K562 (cell line): ENCODE measurements around the gene CCDC9B. TPM values are rescaled to one million over a fixed set of nuclear protein-coding genes. Genes with fewer than 3 reads are reported as not detected.

ENCODE experiments used
- ATAC-seq: fragments of 200-7000 bp; cut with Tn5 transposase; 3 replicates; pipeline ENCODE4 v1.9.1; 2020; ENCODE audit warnings: moderate library complexity
- BruUV-seq: library from RNA; stranded (reverse); fragments of 400-500 nt; replicated peaks from 2 replicates; lab custom pipeline; 2021; lab: Mats Ljungman, UMichigan
- CTCF ChIA-PET: fragments of 300-600 bp; formaldehyde crosslinking; extraction: SDS; loops from one replicate; lab custom pipeline; 2021; ENCODE audit warnings: low intra/inter-chr PET ratio; lab: Yijun Ruan, JAX
- POLR2A ChIA-PET: fragments of 300-600, 350-650 bp; sonication (Branson Sonifier 250); formaldehyde crosslinking; extraction: SDS; loops from one replicate; lab custom pipeline; 2021; ENCODE audit warnings: antibody characterized with exemption, inconsistent platforms; lab: Yijun Ruan, JAX
- DNase-seq, 4 experiments: peaks; one replicate each; pipeline versions ENCODE4 v3.0.0 to v3.0.0-alpha.2; 2011 to 2018; ENCODE audit warnings: low spot score in 3 of 4, mixed read lengths in 3 of 4; ENCODE audit errors: extremely low read depth in 1 of 4
- FAIRE-seq: peaks from 2 replicates; lab custom pipeline; 2011; peaks lifted over from hg19 to GRCh38; lab: Jason Lieb, UNC
- H2AFZ ChIP-seq: 2 replicates; pipeline ENCODE4 v1.6.0; 2011; ENCODE audit warnings: low read depth, low read length, control low read depth, inconsistent platforms
- H3K27ac ChIP-seq: fragments of 200-600 bp; 3 replicates; pipeline ENCODE4 v1.8.0; 2011; ENCODE audit warnings: low read depth, mild to moderate bottlenecking, control low read depth, inconsistent platforms, low read length, moderate library complexity, mixed read lengths; ENCODE audit errors: extremely low read depth
- H3K27me3 ChIP-seq, 2 experiments: fragments of 300-600 bp in 1 of 2; 2 replicates in 1 of 2; 3 replicates in 1 of 2; pipeline versions ENCODE4 v1.6.0 to v1.8.0; 2011; ENCODE audit warnings: inconsistent platforms in 2 of 2, low read length in 2 of 2, mild to moderate bottlenecking in 1 of 2, mixed read lengths in 1 of 2, moderate library complexity in 1 of 2; ENCODE audit not compliant: control insufficient read depth in 2 of 2, insufficient read depth in 2 of 2
- H3K36me3 ChIP-seq: fragments of 300-600 bp; 3 replicates; pipeline ENCODE4 v1.8.0; 2011; ENCODE audit warnings: mild to moderate bottlenecking, low read length, inconsistent platforms; ENCODE audit not compliant: control insufficient read depth, insufficient read depth
- H3K4me1 ChIP-seq, 2 experiments: fragments of 200-600 bp in 1 of 2; replicated peaks in 1 of 2; 2 replicates in 1 of 2; 3 replicates in 1 of 2; pipeline versions ENCODE4 v1.5.1 to v1.8.0; 2011; ENCODE audit warnings: inconsistent platforms in 2 of 2, low read length in 2 of 2, mild to moderate bottlenecking in 1 of 2, mixed read lengths in 1 of 2, moderate library complexity in 1 of 2; ENCODE audit not compliant: control insufficient read depth in 2 of 2, insufficient read depth in 2 of 2
- H3K4me2 ChIP-seq: 2 replicates; pipeline ENCODE4 v1.6.1; 2011; ENCODE audit warnings: low read length, control low read depth, inconsistent platforms, mixed read lengths; ENCODE audit not compliant: insufficient read depth
- H3K4me3 ChIP-seq: fragments of 200-600 bp; sonication (generic), shearing (Covaris generic); 2 replicates; pipeline ENCODE4 v1.5.1; 2016; ENCODE audit warnings: control low read depth, inconsistent platforms
- H3K79me2 ChIP-seq: fragments of 200-600 bp; 3 replicates; pipeline ENCODE4 v1.8.0; 2011; ENCODE audit warnings: low read length, inconsistent platforms; ENCODE audit not compliant: control insufficient read depth, insufficient read depth
- H3K9ac ChIP-seq, 2 experiments: 2 replicates each; pipeline versions ENCODE4 v1.6.0 to v1.6.1; 2011; ENCODE audit warnings: low read depth in 2 of 2, low read length in 2 of 2, control low read depth in 1 of 2, inconsistent platforms in 1 of 2, mild to moderate bottlenecking in 1 of 2, mixed read lengths in 1 of 2; ENCODE audit not compliant: insufficient read depth in 1 of 2
- H3K9me1 ChIP-seq: one replicate; pipeline ENCODE4 v1.6.0; 2011; ENCODE audit warnings: inconsistent platforms, mild to moderate bottlenecking, low read length, moderate library complexity; ENCODE audit not compliant: control insufficient read depth, insufficient read depth
- H3K9me3 ChIP-seq: replicated peaks from 2 replicates; pipeline ENCODE4 v1.5.1; 2011; ENCODE audit warnings: low read depth, low read length, inconsistent platforms; ENCODE audit not compliant: control insufficient read depth, insufficient read depth
- H4K20me1 ChIP-seq: replicated peaks from 2 replicates; pipeline ENCODE4 v1.6.1; 2011; ENCODE audit warnings: low read length, inconsistent platforms, mixed read lengths; ENCODE audit not compliant: control insufficient read depth, insufficient read depth
- ARHGAP35 ChIP-seq: fragments of 450-650 bp; IDR thresholded peaks from 2 replicates; pipeline ENCODE4 v1.6.1; 2018; ENCODE audit not compliant: partially characterized antibody
- ARNT ChIP-seq, 2 experiments: fragments of 450-650 bp; IDR thresholded peaks; 2 replicates each; pipeline ENCODE4 v1.6.1; 2016; ENCODE audit warnings: mild to moderate bottlenecking in 1 of 2
- FOXA3 ChIP-seq, 2 experiments: fragments of 450-650 bp in 1 of 2; sonication (generic) in 1 of 2; formaldehyde crosslinking; IDR thresholded peaks in 1 of 2; conservative IDR thresholded peaks in 1 of 2; 2 replicates each; pipeline versions ENCODE4 v1.4.0 to v1.8.0; 2020 to 2022; ENCODE audit warnings: mild to moderate bottlenecking in 2 of 2, missing genetic modification reagents in 1 of 2
- MAFF ChIP-seq: IDR thresholded peaks from 2 replicates; pipeline ENCODE4 v1.6.1; 2012; ENCODE audit warnings: low read length, improper control_type of control experiment
- NKRF ChIP-seq: fragments of 450-650 bp; IDR thresholded peaks from 2 replicates; pipeline ENCODE4 v1.6.1; 2016; ENCODE audit warnings: borderline replicate concordance
- NR3C1 ChIP-seq: sonication (generic); formaldehyde crosslinking; IDR thresholded peaks from 2 replicates; pipeline ENCODE4 v1.8.1; 2022; ENCODE audit warnings: missing genetic modification reagents
- PCBP1 ChIP-seq: fragments of 200-400 bp; formaldehyde crosslinking; IDR thresholded peaks from 2 replicates; pipeline ENCODE4 v1.6.1; 2018; ENCODE audit warnings: mild to moderate bottlenecking, low read depth, low read length; ENCODE audit not compliant: poor library complexity, severe bottlenecking
- PCBP2 ChIP-seq: fragments of 200-400 bp; formaldehyde crosslinking; IDR thresholded peaks from 2 replicates; pipeline ENCODE4 v1.6.1; 2018; ENCODE audit warnings: low read length, low read depth, mild to moderate bottlenecking, moderate library complexity; ENCODE audit not compliant: poor library complexity, severe bottlenecking
- SMAD3 ChIP-seq: fragments of 450-650 bp; formaldehyde crosslinking; conservative IDR thresholded peaks from 2 replicates; pipeline ENCODE4 v1.4.0; 2020; ENCODE audit warnings: mild to moderate bottlenecking
- SRF ChIP-seq, 2 experiments: fragments of 250-450, 450-650 bp in 1 of 2; sonication (Bioruptor Pico) in 1 of 2; sonication (generic) in 1 of 2; formaldehyde crosslinking; IDR thresholded peaks; 2 replicates each; pipeline versions ENCODE4 v1.5.0 to v1.5.1; 2020 to 2022; ENCODE audit warnings: mild to moderate bottlenecking in 1 of 2, missing genetic modification reagents in 1 of 2
- USF1 ChIP-seq: sonication (generic); formaldehyde crosslinking; IDR thresholded peaks from 2 replicates; pipeline ENCODE4 v1.9.0; 2022; ENCODE audit warnings: mild to moderate bottlenecking, missing genetic modification reagents
- WGBS: fragments of 100-300 bp; shearing (Covaris generic); methylation state at CpG from one replicate; pipeline ENCODE4 v1.1.6; 2016; ENCODE audit warnings: low coverage, mixed read lengths; ENCODE audit not compliant: insufficient coverage; ENCODE audit errors: missing lambda C conversion rate; 5-methylcytosine and 5-hydroxymethylcytosine counted together
- in situ Hi-C: fragments of 300-500 bp; cut with MboI; formaldehyde crosslinking; loops from 4 replicates; pipeline ENCODE4 v1.15.0; 2018; ENCODE audit warnings: inconsistent platforms, mixed read lengths
- intact Hi-C: fragments of 100-400 bp; cut with micrococcal nuclease; formaldehyde crosslinking; loops from 2 replicates; pipeline ENCODE4 v1.14.2; 2022
- polyA plus RNA-seq, 8 experiments: library from polyadenylated mRNA; depleted of rRNA in 4 of 8; stranded (reverse) in 5 of 8; unstranded in 3 of 8; fragments of >200 nt; fragmentation: Nextera tagmentation in 2 of 8; fragmentation: Illumina TruSeq in 1 of 8; extraction: Ambion mirVana in 2 of 8; extraction: Trizol in 1 of 8; gene quantifications; 2 replicates each; pipeline versions ENCODE4 v1.2.1 to v1.2.3, GENCODE V29; 2011 to 2014; ENCODE audit warnings: inconsistent platforms in 1 of 8, missing spikeins in 1 of 8
- total RNA-seq, 7 experiments: library from RNA; depleted of rRNA in 6 of 7; stranded (reverse); fragments of >200 nt in 6 of 7; fragmentation: Illumina TruSeq in 2 of 7; extraction: Trizol in 2 of 7; gene quantifications; 2 replicates each; pipeline versions ENCODE4 v1.2.1 to v1.2.3, GENCODE V29; 2011 to 2021; ENCODE audit warnings: low replicate concordance in 1 of 7
- TF ChIP-seq, protein P1 (sequence below): sonication (generic); formaldehyde crosslinking; IDR thresholded peaks from 2 replicates; pipeline ENCODE4 v1.8.0; 2022; ENCODE audit warnings: mild to moderate bottlenecking, missing genetic modification reagents, borderline replicate concordance
- TF ChIP-seq, protein P2 (sequence below): sonication (generic); formaldehyde crosslinking; IDR thresholded peaks from 2 replicates; pipeline ENCODE4 v1.9.0; 2022; ENCODE audit warnings: mild to moderate bottlenecking, missing genetic modification reagents

Gene CCDC9B
- total and polyA plus RNA-seq, 9 of the 15 experiments (the other 6 are each of a cell fraction or from before 2014, with no cell fraction given), result 0.01 to 0.47 (median 0.15) TPM; not detected in 1

DNA sequence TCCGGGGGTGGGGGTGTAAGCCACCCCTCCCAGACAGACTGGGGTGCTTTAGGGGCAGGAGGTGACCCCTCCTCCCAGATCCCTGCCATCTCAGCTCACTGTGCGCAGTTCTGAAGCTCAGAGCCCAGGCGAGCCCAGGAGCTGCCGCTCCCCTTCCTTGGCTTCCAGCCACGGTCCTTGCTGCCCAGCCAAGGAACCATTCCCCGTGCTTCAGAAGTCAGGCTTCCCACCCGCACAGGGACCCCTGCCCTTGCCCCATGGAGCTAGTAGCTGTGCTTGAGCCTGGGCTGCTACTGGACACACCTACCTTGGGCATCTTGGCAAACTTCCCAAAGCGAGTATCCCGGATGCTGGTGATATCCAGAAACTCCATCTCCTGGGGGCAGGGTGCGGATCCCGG lies 37.8 kb downstream of the CCDC9B start (continued):
- TF ChIP-seq, protein P1, sequence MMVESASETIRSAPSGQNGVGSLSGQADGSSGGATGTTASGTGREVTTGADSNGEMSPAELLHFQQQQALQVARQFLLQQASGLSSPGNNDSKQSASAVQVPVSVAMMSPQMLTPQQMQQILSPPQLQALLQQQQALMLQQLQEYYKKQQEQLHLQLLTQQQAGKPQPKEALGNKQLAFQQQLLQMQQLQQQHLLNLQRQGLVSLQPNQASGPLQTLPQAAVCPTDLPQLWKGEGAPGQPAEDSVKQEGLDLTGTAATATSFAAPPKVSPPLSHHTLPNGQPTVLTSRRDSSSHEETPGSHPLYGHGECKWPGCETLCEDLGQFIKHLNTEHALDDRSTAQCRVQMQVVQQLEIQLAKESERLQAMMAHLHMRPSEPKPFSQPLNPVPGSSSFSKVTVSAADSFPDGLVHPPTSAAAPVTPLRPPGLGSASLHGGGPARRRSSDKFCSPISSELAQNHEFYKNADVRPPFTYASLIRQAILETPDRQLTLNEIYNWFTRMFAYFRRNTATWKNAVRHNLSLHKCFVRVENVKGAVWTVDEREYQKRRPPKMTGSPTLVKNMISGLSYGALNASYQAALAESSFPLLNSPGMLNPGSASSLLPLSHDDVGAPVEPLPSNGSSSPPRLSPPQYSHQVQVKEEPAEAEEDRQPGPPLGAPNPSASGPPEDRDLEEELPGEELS (CRISPR knock-in tag), result no peak
- TF ChIP-seq PCBP2, result no peak
- TF ChIP-seq FOXA3 (CRISPR knock-in tag; conservative IDR thresholded peaks at IDR 0.05 in 1 of 2, IDR thresholded peaks at IDR 0.05 in 1 of 2), result no peak
- TF ChIP-seq PCBP1, result no peak
- TF ChIP-seq MAFF, result no peak
- TF ChIP-seq SMAD3 (CRISPR knock-in tag), result no peak
- TF ChIP-seq ARNT (IDR thresholded peaks at IDR 0.05), result no peak

DNA sequence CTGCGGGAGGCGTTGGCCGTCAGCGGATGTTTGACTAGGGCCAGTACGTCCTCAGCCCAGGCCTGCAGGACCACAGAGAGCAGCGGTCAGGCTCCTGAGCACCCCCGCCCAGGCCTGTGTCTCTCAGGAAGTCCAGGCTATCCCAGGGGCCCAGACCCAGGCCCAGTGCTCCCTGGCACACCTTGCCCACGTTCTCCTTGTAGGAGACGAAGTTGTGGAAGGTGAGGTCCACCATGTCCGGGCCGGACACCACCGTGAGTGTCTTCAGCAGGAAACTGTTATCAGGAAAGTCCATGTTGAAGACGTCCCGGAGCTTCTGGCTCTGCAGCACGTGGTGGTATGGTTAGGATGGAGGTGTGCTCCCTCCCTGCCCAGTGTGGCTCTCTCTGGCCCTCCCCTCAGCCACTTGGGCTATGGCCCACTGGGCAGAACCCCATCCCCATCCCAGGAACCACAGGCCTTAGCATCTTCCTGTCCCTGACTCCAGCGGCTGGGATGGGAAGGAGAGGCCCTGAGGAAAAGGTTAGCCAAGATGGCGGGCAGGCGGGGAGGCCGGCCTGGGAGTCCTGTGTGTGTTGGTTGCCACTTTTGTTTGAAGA lies 38.4 kb downstream of the CCDC9B start:
- Histone ChIP-seq H2AFZ (peak overlapping the region; percentile 85), H3K9me1 (no peaks in the 10 kb centered on the region), H3K4me1 (peaks cover 19 to 34% of the 10 kb centered on the region in 2 experiments; a peak in 4 of 5 replicates), H3K36me3 (no peaks in the 10 kb centered on the region), H3K4me3 (no peak overlapping the region), H3K27me3 (no peaks in the 10 kb centered on the region), H3K27ac (no peak overlapping the region), H3K79me2 (no peaks in the 10 kb centered on the region), H3K9me3 (no peaks in the 10 kb centered on the region), H4K20me1 (no peaks in the 10 kb centered on the region), H3K9ac (peak overlapping the region; percentile 19 to 58; a peak in 2 of 4 replicates), H3K4me2 (no peak overlapping the region)
- WGBS, result 54% methylated on average over 18 of the region's 19 CpGs
- in situ Hi-C loops, result no loop called here
- ATAC-seq (no peak), FAIRE-seq (no peak), DNase-seq (no peak)
- ChIA-PET POLR2A (interaction anchor here (0.8 to 1.2 kb wide), 2 partner anchors 9 to 38 kb away, joined by 3 to 4 read pairs; no protein-coding TSS in a partner anchor), CTCF (no interaction called here)
- no TSS peak for BruUV-seq
- intact Hi-C loops, result no loop called here
- TF ChIP-seq ARHGAP35 (no peak), NR3C1 (CRISPR knock-in tag) (no peak), SRF (CRISPR knock-in tag; IDR thresholded peaks at IDR 0.05) (no peak), NKRF (no peak), USF1 (CRISPR knock-in tag) (0 out of 2 replicates have a peak, but pooled peaks have one; percentile 46), FOXA3 (CRISPR knock-in tag; conservative IDR thresholded peaks at IDR 0.05 in 1 of 2, IDR thresholded peaks at IDR 0.05 in 1 of 2) (0 out of 4 replicates have a peak, but pooled peaks of 1 of the 2 experiments have one; percentile 23)
- TF ChIP-seq, protein P2, sequence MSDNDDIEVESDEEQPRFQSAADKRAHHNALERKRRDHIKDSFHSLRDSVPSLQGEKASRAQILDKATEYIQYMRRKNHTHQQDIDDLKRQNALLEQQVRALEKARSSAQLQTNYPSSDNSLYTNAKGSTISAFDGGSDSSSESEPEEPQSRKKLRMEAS (CRISPR knock-in tag), result peak; percentile 65
